GM18508 (cell line): ENCODE data around the gene TMEM92.

Source experiments
- ATAC-seq: cut with Tn5 transposase; IDR thresholded peaks from one replicate; pipeline ENCODE4 v1.9.1; 2021; ENCODE audit warnings: moderate number of reproducible peaks; ENCODE audit not compliant: insufficient read depth, unreplicated experiment

TMEM92 gene

DNA sequence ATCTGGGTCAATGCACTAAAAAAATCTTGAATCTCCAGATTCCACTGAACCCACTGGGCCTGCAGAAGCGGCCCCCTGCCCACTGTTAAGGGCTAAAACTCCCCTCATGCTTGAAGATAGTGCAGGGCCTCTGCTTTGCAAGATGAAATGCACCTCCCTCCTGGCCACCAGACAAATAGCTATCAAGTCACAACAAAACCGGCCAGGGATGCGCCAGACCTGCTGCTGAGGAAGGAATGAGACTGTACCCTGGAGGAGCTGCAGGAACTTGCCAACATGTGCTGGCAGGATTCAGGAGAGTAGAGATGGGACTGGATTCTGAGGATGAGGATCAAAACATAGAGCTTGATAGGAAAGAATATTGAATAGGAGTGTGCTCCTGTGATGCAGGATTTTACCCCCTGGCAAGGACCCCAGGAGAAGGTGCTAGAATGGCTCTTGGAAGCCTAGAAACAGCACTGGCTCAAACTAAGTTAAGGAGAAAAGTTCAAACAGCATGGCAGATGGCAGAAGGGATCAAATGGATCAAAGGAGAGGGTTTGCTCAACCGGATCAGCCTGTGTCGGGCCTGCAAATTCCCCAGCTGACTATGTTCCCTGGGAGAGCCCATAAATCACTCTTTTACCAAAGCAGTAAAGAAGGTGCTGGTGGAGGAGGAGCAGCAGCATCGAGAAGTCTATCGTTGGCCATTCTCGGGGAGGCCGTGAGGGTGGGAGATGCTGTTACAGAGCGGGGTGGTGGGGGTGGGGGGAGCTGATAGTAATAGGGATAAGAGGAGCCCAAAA, 44.4 kb downstream of the TMEM92 start:
- ATAC-seq: no peak

DNA sequence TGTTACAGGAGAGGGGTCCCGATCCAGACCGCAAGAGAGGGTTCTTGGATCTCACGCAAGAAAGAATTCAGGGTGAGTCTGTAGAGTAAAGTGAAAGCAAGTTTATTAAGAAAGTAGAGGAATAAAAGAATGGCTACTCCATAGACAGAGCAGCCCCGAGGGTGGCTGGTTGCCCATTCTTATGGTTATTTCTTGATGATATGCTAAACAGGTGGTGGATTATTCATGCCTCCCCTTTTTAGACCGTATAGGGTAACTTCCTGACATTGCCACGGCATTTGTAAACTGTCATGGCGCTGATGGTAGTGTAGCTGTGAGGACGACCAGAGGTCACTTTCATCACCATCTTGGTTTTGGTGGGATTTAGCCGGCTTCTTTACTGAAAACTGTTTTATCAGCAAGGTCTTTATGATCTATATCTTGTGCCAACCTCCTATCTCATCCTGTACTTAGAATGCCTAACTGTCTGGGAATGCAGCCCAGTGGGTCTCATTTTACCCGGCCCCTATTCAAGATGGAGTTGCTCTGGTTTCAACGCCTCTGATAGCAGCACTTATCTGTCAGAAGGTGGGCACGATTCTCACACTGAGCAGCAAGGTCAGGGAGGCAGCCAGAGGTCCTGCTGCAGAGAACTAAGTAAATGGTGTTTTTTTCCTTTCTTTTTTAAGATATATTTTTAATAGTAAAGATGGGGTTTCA, 45.2 kb downstream of the TMEM92 start:
- no peak for ATAC-seq

DNA sequence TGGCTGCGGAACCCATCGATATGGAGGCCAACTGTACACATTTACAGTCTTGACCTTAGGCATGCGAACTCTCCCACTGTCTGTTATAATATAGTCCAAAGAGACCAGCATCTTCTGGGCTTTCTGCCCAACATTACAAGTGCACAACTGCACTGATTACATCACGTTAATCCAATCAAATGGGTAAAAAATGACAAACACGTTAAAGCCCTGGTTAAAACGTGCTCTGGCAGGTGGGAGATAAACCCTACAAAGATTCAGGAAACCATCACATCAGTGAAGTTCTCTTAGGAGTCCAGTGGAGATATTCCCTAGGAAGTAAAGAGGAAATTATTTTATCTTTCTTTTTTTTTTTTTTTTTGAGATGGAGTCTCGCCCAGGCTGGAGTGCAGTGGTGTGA, 48.0 kb downstream of the TMEM92 start:
- no peak for ATAC-seq

DNA sequence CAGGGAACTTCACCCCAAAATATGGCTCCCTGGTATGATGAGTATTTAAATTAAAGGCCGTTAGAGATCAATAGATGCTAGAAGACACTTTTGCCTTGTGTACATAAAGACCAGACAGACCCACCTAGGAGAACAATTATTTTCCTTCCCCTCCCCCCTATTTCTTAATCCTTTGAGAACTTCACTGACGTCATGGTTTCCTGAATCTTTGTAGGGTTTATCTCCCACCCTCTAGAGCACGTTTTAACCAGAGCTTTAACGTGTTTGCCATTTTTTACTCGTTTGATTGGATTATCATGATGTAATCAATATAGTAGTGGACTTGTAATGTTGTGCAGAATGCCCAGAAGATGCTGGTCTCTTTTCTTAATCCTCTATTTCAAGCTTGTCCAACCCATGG, 48.8 kb downstream of the TMEM92 start:
- no peak for ATAC-seq

DNA sequence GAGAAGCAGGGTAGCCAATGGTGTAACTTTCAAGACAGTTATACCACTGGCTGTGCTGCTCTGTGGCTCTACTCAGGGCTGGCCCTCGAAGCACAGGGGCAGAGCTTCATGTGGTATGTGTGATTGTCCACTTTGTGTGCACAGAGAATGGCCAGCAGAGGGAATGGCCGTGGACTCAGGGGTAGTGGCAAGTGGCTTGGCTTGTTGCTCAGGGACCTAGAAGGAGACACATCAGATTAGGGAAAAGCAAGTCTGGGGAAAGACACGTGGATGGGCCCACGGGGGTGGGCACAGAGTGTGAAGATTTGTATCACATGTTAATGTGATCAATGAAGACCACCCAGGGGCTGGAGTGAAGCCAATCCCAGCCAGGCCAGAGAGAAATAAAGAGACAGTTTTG, 51.6 kb downstream of the TMEM92 start:
- no peak for ATAC-seq

DNA sequence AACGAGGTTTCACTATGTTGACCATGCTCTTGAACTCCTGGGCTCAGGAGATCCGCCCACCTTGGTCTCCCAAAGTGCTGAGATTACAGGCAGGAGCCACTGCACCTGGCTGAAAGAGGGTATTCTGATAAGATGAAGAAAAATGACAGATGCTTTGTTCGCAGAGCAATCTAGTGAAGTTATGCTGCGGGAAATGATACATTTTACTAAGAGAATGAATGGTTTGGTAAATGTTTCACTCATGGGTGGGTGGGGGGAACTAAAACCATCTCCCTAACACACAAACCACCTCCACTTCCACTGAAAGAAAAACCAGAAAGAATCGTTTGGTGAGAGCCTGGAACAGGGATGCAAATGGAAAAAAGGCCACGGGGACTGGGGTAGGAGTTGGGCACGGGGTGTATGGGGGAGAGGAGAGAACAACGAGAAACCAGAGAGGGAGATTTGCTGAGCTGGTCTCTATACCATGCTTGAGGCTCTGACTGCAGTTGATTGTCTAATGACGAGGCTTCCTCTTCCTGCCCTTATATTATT, 52.6 kb downstream of the TMEM92 start:
- no peak for ATAC-seq

DNA sequence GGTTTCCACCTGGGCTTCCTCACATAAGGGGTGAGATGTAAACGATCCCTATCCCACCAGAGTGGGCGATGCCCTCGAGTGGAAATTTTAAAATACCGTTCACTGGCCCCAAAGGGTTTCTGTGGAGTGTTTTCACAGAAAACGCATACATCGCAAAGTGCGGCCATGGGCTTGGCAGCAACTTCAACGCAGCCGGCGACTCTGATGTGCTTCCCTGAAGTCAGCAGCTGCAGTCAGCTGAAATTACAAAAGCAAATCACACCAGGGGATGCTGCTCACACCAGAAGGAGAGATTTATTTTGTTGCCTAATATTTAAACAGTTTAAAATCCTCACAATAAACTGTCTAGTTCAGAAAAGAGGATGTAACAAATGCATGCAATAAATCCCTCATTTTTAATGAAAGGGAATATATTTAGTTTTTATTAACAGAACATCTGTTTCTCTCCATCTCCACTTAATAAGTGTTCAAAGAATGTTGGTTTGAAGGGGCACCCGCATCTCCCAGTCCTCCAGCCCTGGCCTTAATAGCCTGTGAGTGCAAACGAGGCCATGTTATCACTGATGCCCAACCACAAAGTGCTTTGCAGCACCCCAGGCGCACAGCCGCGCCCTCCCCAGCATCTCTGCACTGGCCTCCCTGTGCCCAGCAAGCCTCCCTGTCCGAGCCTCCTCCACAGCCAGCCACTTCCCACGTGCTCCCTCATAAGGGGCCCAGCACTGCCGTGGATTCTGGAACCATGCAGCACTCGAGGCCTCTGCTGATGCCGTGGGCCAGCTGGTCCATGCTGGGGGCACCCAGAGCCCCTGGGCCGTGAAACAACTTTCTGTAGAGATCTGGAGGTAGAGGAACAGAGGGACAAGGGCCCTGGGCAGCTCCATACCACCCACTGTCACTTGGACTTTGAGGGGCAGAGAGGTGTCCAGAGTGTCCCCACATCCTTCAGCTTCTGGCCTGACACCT, 54.4 kb downstream of the TMEM92 start:
- ATAC-seq: no peak

DNA sequence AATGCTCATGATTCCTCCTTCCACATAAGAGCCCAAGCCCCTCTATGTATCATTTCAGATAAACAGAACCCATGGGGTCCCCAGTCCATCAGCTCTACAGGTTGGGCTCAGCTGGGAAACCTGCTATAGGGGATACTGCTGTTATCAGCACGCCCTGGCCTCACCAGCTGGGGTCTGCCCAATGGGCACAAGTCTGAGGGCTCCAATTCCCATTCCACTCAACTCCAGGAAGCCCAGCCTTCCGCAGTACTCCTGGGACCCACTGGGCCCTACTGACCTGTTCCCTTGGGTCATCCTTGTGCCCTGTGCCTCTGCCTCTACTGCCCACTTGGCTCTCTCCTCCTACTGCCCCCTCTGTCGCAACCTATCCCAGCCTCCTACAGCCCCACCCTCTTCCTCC, 55.5 kb downstream of the TMEM92 start:
- no peak for ATAC-seq

DNA sequence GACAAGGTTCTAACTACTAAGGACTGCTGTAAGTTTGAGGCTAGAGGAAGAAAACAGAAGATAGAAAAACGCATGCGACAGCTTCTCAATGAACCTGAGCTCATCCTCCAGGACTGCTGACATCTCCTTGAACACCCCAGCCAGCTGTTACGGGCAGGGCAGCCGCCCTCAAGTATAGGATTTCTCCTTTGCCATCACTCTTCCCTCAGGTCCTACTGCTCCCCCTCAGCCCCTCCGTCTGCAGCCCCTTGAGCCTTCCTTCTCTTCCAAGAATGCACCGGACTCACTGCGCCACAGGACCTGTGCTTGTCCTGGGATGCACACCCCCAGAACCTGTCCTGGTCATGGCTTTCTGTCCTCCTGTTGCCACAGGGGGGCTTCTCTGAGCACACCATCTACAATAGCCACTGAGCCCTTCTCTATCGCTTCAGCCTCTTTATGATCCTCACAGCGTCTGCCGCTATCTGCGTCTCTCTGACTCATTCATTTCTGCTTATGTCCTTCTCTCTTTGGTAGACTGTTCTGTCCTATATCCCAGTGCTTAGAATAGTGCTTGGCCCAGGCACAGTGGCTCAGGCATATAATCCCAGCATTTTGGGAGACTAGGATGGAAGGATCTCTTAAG, 56.0 kb downstream of the TMEM92 start:
- ATAC-seq: no peak
